Measurements from ENCODE around the gene TEX101.

DNA sequence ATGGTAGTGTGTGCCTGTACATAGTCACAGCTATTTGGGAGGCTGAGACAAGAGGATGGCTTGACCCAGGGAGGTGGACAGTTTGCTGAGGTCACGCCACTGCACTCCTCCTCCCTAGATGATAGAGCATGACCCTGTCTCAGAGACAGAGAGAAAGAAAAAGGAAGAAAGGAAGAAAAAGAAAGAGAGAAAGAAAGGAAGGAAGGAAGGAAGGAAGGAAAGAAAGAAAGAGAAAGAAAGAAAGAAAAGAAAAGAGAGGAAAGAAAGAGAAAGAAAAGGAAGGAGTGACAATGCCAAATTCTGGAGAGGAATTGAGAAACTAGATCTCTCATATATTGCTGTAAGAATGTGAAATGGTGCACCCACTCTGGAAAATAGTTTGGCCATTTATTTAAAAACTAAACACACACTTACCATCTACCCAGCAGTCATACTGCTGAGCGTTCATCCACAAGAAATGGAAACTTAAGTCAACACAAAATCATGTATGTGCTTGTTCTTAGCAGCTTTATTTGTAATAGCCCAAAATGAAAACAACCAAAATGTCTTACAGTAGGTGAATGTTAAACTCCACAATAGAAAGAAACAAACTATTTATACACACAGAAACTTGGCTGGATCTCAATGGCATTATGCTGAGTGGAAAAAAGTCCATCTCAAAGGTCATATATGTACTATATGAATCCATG, 7.5 kb downstream of the TEX101 start:
- TF ChIP-seq CTCF (IDR thresholded peaks at IDR 0.05; ENCODE audit: borderline replicate concordance, extremely low read depth, low read length, poor library complexity, severe bottlenecking) (no peak), EZH2 (IDR thresholded peaks at IDR 0.05; ENCODE audit: borderline replicate concordance, low read depth, low read length, severe bottlenecking) (no peak)
